Peyer's patch (tissue), 4 donors: Measurements from ENCODE around the gene EFNA1. TPM values are rescaled to one million over a fixed set of nuclear protein-coding genes. Genes with fewer than 3 reads are reported as not detected.

Experiments
- DNase-seq, 3 donors: peaks; one replicate each; pipeline ENCODE4 v3.0.0-alpha.2; 2017 to 2019
- H3K27ac ChIP-seq, 4 donors: fragments of 200-600 bp; sonication (generic); one replicate each; pipeline ENCODE4 v1.5.1; 2016 to 2019
- H3K27me3 ChIP-seq, 2 donors: fragments of 200-600 bp; sonication (generic); one replicate each; pipeline ENCODE4 v1.5.1; 2019
- H3K36me3 ChIP-seq, 3 donors: fragments of 200-600 bp; sonication (generic); one replicate each; pipeline ENCODE4 v1.5.1; 2016 to 2019
- H3K4me1 ChIP-seq, 4 donors: fragments of 200-600 bp; sonication (generic); one replicate each; pipeline ENCODE4 v1.5.1; 2016 to 2019
- H3K4me3 ChIP-seq, 4 donors: fragments of 200-600 bp; sonication (generic); 1 replicate in 3 of 4; 2 replicates in 1 of 4; pipeline ENCODE4 v1.5.1; 2016 to 2019; ENCODE audit warnings: mild to moderate bottlenecking in 1 of 4
- H3K9me3 ChIP-seq, 4 donors: fragments of 200-600 bp; sonication (generic); one replicate each; pipeline ENCODE4 v1.5.1; 2016 to 2019; ENCODE audit warnings: mild to moderate bottlenecking in 1 of 4
- POLR2A ChIP-seq, 2 donors: fragments of 450-650 bp; IDR thresholded peaks; one replicate each; pipeline ENCODE4 v1.5.1; 2017; ENCODE audit warnings: antibody characterized with exemption in 2 of 2, mild to moderate bottlenecking in 2 of 2, moderate library complexity in 2 of 2
- total RNA-seq, 4 donors: library from RNA; depleted of rRNA; stranded (reverse); fragments of >200 nt; gene quantifications; one replicate each; pipeline ENCODE4 v1.1.0, GENCODE V29; 2016
- TF ChIP-seq, protein P1 (sequence below), 6 experiments: fragments of 450-650 bp in 4 of 6; fragments of 200-600 bp in 2 of 6; sonication (generic) in 1 of 6; IDR thresholded peaks; one replicate each; pipeline ENCODE4 v1.5.1; 2017 to 2019; ENCODE audit warnings: antibody characterized with exemption in 6 of 6, mild to moderate bottlenecking in 3 of 6, moderate library complexity in 1 of 6

Gene EFNA1
- total RNA-seq, 4 donors from 2014 or later = 13.2 to 166 (median 145) TPM

DNA sequence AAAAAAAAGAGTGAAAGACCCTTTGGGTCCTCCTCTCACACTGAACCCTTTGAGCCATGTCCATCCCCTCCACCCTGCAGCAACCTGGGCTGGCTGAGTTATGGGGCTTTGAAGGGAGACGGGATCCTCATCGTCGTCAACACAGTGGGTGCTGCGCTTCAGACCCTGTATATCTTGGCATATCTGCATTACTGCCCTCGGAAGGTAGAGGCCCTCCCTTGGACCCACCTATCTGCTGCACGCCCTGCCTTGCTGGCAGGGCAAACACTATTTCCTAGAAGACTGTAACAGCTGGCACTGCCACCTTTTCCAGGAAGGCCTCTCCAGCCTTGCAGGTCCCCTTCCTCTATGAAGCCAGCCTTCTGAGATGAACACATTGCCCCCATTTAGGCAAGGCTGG, 9.1 kb downstream of the EFNA1 start:
- peaks cover 0 to 54% (median 13%) of the 10 kb centered on the region in 4 donors for H3K4me1 ChIP-seq
- TF ChIP-seq, protein P1, sequence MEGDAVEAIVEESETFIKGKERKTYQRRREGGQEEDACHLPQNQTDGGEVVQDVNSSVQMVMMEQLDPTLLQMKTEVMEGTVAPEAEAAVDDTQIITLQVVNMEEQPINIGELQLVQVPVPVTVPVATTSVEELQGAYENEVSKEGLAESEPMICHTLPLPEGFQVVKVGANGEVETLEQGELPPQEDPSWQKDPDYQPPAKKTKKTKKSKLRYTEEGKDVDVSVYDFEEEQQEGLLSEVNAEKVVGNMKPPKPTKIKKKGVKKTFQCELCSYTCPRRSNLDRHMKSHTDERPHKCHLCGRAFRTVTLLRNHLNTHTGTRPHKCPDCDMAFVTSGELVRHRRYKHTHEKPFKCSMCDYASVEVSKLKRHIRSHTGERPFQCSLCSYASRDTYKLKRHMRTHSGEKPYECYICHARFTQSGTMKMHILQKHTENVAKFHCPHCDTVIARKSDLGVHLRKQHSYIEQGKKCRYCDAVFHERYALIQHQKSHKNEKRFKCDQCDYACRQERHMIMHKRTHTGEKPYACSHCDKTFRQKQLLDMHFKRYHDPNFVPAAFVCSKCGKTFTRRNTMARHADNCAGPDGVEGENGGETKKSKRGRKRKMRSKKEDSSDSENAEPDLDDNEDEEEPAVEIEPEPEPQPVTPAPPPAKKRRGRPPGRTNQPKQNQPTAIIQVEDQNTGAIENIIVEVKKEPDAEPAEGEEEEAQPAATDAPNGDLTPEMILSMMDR (IDR thresholded peaks at IDR 0.05) = peak in 2 of 6 experiments; percentile 21 to 23
- TF ChIP-seq POLR2A (IDR thresholded peaks at IDR 0.05) = no peak
- peak overlapping the region; percentile 63 to 87 (median 73) for H3K4me3 ChIP-seq
- H3K27me3 ChIP-seq = no peaks in the 10 kb centered on the region
- DNase-seq = peak in 1 of 3 donors; percentile 63
- H3K27ac ChIP-seq = peak overlapping the region; percentile 92 to 98 (median 98)
- H3K36me3 ChIP-seq = peaks cover 0 to 31% (median 0%) of the 10 kb centered on the region in 3 donors
- H3K9me3 ChIP-seq = no peaks in the 10 kb centered on the region

DNA sequence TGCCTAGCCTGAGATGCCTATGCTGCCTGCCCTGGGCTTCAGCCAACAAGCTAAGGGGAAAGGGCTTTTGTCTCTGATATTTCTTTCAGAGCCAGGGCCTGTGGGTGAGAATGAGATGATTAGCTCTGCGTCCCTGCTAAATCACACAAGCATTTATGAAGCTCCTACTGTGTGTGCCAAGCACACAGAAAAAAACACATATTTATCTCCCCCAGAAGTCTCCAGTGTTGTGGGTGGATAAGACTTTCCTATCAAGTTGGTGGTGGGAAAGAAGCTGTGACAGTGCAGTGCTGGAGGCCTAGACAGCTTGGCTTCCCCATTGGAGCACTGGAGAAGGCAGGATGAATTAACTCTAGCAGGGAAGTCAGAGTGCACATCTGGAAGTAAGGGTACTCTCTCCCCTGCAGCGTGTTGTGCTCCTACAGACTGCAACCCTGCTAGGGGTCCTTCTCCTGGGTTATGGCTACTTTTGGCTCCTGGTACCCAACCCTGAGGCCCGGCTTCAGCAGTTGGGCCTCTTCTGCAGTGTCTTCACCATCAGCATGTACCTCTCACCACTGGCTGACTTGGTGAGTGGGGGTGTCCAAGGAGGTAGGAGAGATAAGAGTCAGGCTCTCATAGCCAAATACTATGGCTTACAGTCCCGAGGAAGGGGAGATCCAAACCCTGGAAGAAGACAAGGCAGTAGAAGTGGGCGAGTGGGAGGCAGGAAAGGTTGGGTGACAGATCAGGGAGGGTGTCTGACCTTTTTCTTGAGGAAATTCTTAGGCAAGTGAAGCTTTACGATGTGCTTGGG, 9.7 kb downstream of the EFNA1 start:
- Histone ChIP-seq H3K36me3 (peaks cover 0 to 25% (median 0%) of the 10 kb centered on the region in 3 donors), H3K4me3 (peak overlapping the region in 2 of 4 donors; percentile 63 to 87), H3K27me3 (no peaks in the 10 kb centered on the region), H3K4me1 (peaks cover 0 to 54% (median 13%) of the 10 kb centered on the region in 4 donors), H3K9me3 (no peaks in the 10 kb centered on the region), H3K27ac (peak overlapping the region; percentile 92 to 98 (median 98))
- DNase-seq = no peak
- no peak for TF ChIP-seq POLR2A (IDR thresholded peaks at IDR 0.05)
- TF ChIP-seq, protein P1 (IDR thresholded peaks at IDR 0.05) = no peak

DNA sequence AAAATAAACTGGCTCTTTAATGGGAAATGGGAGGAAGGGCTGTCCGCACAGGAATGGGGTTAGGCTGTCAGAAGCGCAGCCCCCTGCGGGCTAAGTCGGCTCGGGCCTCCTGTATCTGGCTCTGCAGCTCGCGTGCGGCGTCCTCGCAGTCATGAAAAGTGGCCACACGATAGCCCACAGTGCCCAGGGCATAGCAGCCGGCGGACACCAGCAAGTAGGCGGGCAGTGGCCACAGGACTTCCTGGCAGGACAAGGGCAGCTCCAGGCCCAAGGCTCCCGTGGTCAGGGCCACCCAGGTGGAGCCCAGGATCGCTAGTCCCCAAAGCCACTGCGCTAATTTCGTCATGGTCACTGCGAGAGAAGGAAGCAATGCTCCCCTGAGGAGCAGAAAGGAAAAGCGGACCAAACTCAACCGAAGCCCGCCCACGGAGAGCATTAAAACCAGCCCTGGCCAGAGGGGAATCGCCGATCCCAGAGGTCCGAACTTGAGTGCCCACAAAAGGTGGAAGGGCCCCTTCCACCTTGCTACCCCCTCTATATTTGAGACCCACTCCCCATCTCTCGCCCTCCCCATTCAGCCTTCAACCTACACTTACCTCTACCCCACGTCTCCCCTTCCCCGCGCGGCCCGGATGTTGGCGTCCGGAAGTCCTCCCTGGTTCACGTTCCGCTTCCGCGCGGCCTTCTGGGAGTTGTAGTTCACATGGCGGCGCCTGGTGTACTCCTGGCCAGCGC, 12.4 kb downstream of the EFNA1 start, which contains the start of gene DPM3:
Gene DPM3 (minus strand): TSS at position 637 of the 735 bp plus-strand sequence. CDS start 291 bp downstream, at position 346.
- Histone ChIP-seq H3K9me3 (no peaks in the 10 kb centered on the region), H3K4me1 (peaks cover 0 to 33% (median 8%) of the 10 kb centered on the region in 4 donors), H3K27me3 (no peaks in the 10 kb centered on the region), H3K36me3 (peaks cover 0 to 4% (median 0%) of the 10 kb centered on the region in 3 donors), H3K4me3 (peak within 1 kb of the TSS; percentile 56 to 84 (median 60)), H3K27ac (peak within 1 kb of the TSS; percentile 80 to 93 (median 86))
- peak; percentile 66 to 83 for TF ChIP-seq POLR2A (IDR thresholded peaks at IDR 0.05)
- TF ChIP-seq, protein P1 (IDR thresholded peaks at IDR 0.05) = no peak
- peak; percentile 93 to 96 (median 94) for DNase-seq

DNA sequence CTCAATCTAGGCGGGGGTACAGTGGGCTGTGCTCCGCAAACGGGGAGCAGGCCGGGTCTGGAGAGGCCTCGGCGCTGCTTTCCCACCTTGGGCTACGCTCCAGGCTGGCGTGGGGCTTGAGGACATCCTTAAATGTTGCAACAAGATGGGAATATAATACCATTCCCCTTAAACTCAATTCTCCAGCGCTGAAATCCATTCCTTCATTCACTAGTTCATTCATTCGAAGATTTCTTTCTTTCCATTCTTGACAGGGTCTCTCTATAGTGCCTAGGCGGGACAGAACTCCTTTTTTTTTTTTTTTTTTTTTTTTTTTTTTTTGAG, 12.9 kb downstream of the EFNA1 start:
- peak overlapping the region in 3 of 4 donors; percentile 80 to 93 (median 92) for H3K27ac ChIP-seq
- H3K36me3 ChIP-seq = peaks cover 0 to 4% (median 0%) of the 10 kb centered on the region in 3 donors
- no peaks in the 10 kb centered on the region for H3K9me3 ChIP-seq
- no peak for TF ChIP-seq POLR2A (IDR thresholded peaks at IDR 0.05)
- TF ChIP-seq, protein P1 (IDR thresholded peaks at IDR 0.05) = no peak
- peak overlapping the region; percentile 56 to 84 (median 60) for H3K4me3 ChIP-seq
- H3K4me1 ChIP-seq = peaks cover 0 to 33% (median 7%) of the 10 kb centered on the region in 4 donors
- no peaks in the 10 kb centered on the region for H3K27me3 ChIP-seq
- DNase-seq = no peak

DNA sequence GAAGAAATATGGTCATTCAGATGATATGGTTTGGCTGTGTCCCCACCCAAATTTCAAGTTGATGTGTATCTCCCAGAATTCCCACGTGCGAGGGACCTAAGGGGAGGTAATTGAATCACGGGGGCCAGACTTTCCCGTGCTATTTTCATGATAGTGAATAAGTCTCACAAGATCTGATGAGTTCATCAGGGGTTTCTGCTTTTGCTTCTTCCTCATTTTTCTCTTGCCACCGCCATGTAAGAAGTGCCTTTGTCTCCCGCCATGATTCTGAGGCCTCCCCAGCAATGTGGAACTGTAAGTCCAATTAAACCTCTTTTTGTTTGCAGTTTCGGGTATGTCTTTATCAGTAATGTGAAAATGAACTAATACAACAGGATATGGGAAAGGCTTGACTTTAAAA, 14.1 kb downstream of the EFNA1 start:
- Histone ChIP-seq H3K4me3 (no peak overlapping the region), H3K4me1 (peaks cover 0 to 30% (median 6%) of the 10 kb centered on the region in 4 donors), H3K27ac (no peak overlapping the region), H3K27me3 (no peaks in the 10 kb centered on the region), H3K9me3 (no peaks in the 10 kb centered on the region), H3K36me3 (peaks cover 0 to 4% (median 0%) of the 10 kb centered on the region in 3 donors)
- DNase-seq = no peak
- TF ChIP-seq POLR2A (IDR thresholded peaks at IDR 0.05) = no peak
- TF ChIP-seq, protein P1 (IDR thresholded peaks at IDR 0.05) = no peak
